NK-92 treated with Interleukin-12 subunit alpha and Interleukin-12 subunit beta, amount 100 ng/mL, for 24 hours (cell line): Measurements from ENCODE around the gene VMAC.

Experiments used
- DNase-seq: peaks from one replicate; lab custom pipeline; 2025; lab: John Stamatoyannopoulos, UW

The VMAC gene

GRCh38 chr19:5903624-5904351 is 884 bp upstream of the VMAC start, which contains the start of gene NDUFA11:
NDUFA11 (minus strand) TSS chr19:5903790; CDS start chr19:5903708, 82 bp downstream.
- peak; percentile 100 for DNase-seq

GRCh38 chr19:5905114-5905778 is 574 bp downstream of the VMAC start:
- no peak for DNase-seq

- DNase-seq, result no peak
Observed at GRCh38 chr19:5907241-5907640, 2.6 kb downstream of the VMAC start.

GRCh38 chr19:5908773-5909442 is 4.2 kb downstream of the VMAC start:
- no peak for DNase-seq

- DNase-seq, result no peak
Observed at GRCh38 chr19:5910638-5910907, 5.9 kb downstream of the VMAC start.

- DNase-seq, result no peak
Observed at GRCh38 chr19:5911366-5911765, 6.7 kb downstream of the VMAC start.

GRCh38 chr19:5913739-5914357 is 9.2 kb downstream of the VMAC start, which contains the start of gene CAPS:
CAPS (plus strand) TSS chr19:5914254; CDS start chr19:5914407, 153 bp downstream.
- no peak for DNase-seq

GRCh38 chr19:5914358-5914774 is 9.7 kb downstream of the VMAC start:
- DNase-seq, result no peak

- no peak for DNase-seq
Observed at GRCh38 chr19:5914946-5915781, 10.5 kb downstream of the VMAC start.

- no peak for DNase-seq
Observed at GRCh38 chr19:5915782-5916165, 11.1 kb downstream of the VMAC start.

- no peak for DNase-seq
Observed at GRCh38 chr19:5916181-5916708, 11.6 kb downstream of the VMAC start.

- DNase-seq, result no peak
Observed at GRCh38 chr19:5917431-5918107, 12.9 kb downstream of the VMAC start.

- no peak for DNase-seq
Observed at GRCh38 chr19:5918463-5919079, 13.9 kb downstream of the VMAC start.

GRCh38 chr19:5921516-5922160 is 17.0 kb downstream of the VMAC start:
- DNase-seq, result no peak

GRCh38 chr19:5922161-5922545 is 17.5 kb downstream of the VMAC start:
- DNase-seq, result no peak

GRCh38 chr19:5923356-5923755 is 18.7 kb downstream of the VMAC start:
- DNase-seq, result no peak

GRCh38 chr19:5925830-5926427 is 21.3 kb downstream of the VMAC start:
- DNase-seq, result no peak

- no peak for DNase-seq
Observed at GRCh38 chr19:5926641-5927440, 22.2 kb downstream of the VMAC start.

- no peak for DNase-seq
Observed at GRCh38 chr19:5927441-5927821, 22.8 kb downstream of the VMAC start.
